Transverse colon (tissue), 4 donors: ENCODE results near the gene SDCCAG8.

Experiments
- POLR2A ChIP-seq: fragments of 450-650 bp; IDR thresholded peaks from one replicate; pipeline ENCODE4 v1.6.1; 2016; ENCODE audit warnings: antibody characterized with exemption, mild to moderate bottlenecking, moderate library complexity
- POLR2AphosphoS5 ChIP-seq, 3 donors: sonication (generic); formaldehyde crosslinking; IDR thresholded peaks; one replicate each; pipeline ENCODE4 v1.6.1; 2016; ENCODE audit warnings: antibody characterized with exemption in 3 of 3
- TF ChIP-seq, protein P1 (sequence below), 5 experiments: fragments of 200-600 bp in 3 of 5; fragments of 450-650 bp in 2 of 5; sonication (generic) in 3 of 5; IDR thresholded peaks; 1 replicate in 2 of 5; 2 replicates in 3 of 5; pipeline ENCODE4 v1.5.1; 2016 to 2017; ENCODE audit warnings: antibody characterized with exemption in 5 of 5, inconsistent platforms in 3 of 5, mild to moderate bottlenecking in 2 of 5, moderate library complexity in 1 of 5

DNA sequence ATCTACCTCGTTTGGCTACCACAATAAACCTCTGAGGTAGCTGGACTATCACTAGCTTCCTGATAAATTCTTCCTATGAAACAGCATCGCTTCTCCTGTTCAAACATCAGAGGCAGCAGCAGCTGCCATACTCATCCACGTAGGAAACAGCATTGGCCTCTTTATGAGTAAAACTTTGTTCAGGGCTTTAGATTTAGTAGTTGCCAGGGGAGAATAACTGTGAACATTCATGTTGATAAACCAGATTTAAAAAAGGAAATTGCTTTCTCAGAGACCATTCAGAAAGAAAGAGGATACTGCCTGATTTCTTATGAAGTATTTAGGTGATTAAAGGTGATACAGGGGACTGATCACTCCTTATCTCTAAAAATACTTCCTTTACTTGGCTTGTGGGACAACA is 7.9 kb upstream of the SDCCAG8 start:
- TF ChIP-seq, protein P1, sequence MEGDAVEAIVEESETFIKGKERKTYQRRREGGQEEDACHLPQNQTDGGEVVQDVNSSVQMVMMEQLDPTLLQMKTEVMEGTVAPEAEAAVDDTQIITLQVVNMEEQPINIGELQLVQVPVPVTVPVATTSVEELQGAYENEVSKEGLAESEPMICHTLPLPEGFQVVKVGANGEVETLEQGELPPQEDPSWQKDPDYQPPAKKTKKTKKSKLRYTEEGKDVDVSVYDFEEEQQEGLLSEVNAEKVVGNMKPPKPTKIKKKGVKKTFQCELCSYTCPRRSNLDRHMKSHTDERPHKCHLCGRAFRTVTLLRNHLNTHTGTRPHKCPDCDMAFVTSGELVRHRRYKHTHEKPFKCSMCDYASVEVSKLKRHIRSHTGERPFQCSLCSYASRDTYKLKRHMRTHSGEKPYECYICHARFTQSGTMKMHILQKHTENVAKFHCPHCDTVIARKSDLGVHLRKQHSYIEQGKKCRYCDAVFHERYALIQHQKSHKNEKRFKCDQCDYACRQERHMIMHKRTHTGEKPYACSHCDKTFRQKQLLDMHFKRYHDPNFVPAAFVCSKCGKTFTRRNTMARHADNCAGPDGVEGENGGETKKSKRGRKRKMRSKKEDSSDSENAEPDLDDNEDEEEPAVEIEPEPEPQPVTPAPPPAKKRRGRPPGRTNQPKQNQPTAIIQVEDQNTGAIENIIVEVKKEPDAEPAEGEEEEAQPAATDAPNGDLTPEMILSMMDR (IDR thresholded peaks at IDR 0.05): no peak
- TF ChIP-seq POLR2A: no peak
- TF ChIP-seq POLR2AphosphoS5 (IDR thresholded peaks at IDR 0.05): no peak
